ENCODE measurements around the gene SDHA. TPM values are rescaled to one million over a fixed set of nuclear protein-coding genes. Genes with fewer than 3 reads are reported as not detected.
"Not testable (repeated sequence)": the region's sequence is repeated elsewhere in the genome, so short reads cannot be mapped to it uniquely, and the experiment has no call there.

The SDHA gene
- total RNA-seq, 4 donors from 2014 or later = 86.0 to 150 (median 115) TPM

- H3K4me3 ChIP-seq = no peak overlapping the region
- no peak for TF ChIP-seq POLR2A (IDR thresholded peaks at IDR 0.05; ENCODE audit: low read depth)
- TF ChIP-seq EP300 (IDR thresholded peaks at IDR 0.05) = no peak
- TF ChIP-seq POLR2AphosphoS5 (IDR thresholded peaks at IDR 0.05) = no peak
- no peak for TF ChIP-seq CTCF (IDR thresholded peaks at IDR 0.05)
- H3K9me3 ChIP-seq = no peaks in the 10 kb centered on the region
- no peaks in the 10 kb centered on the region for H3K27me3 ChIP-seq
- H3K36me3 ChIP-seq = peaks cover 0 to 22% (median 4%) of the 10 kb centered on the region in 4 donors
- no peak for DNase-seq (ENCODE audit: extremely low spot score)
- H3K27ac ChIP-seq (replicated peaks in 1 of 4) = no peak overlapping the region
- H3K4me1 ChIP-seq = peaks cover 4 to 31% (median 24%) of the 10 kb centered on the region in 4 donors
- intact Hi-C loops (cut with DNase I) = no loop called here
- WGBS = 93% methylated on average over 12 of the region's 12 CpGs
Observed at GRCh38 chr5:213803-214395, 4.2 kb upstream of the SDHA start.

- Histone ChIP-seq H3K4me1 (peaks cover 10 to 42% (median 33%) of the 10 kb centered on the region in 4 donors), H3K36me3 (peaks cover 0 to 22% (median 4%) of the 10 kb centered on the region in 4 donors)
- intact Hi-C loops (cut with DNase I); DNase-seq (ENCODE audit: extremely low spot score); H3K27me3 ChIP-seq; H3K27ac ChIP-seq (replicated peaks in 1 of 4); H3K4me3 ChIP-seq; H3K9me3 ChIP-seq: not testable (repeated sequence)
- 75% methylated on average over 2 of the region's 2 CpGs for WGBS
Observed at GRCh38 chr5:215256-215655, 2.9 kb upstream of the SDHA start.

GRCh38 chr5:216076-216475, 2.0 kb upstream of the SDHA start:
- H3K9me3 ChIP-seq; H3K27ac ChIP-seq (replicated peaks in 1 of 4); DNase-seq (ENCODE audit: extremely low spot score); H3K4me3 ChIP-seq; intact Hi-C loops (cut with DNase I); H3K27me3 ChIP-seq: not testable (repeated sequence)
- WGBS = 85% methylated on average over 9 of the region's 10 CpGs
- Histone ChIP-seq H3K36me3 (peaks cover 0 to 22% (median 4%) of the 10 kb centered on the region in 4 donors), H3K4me1 (peaks cover 14 to 50% (median 41%) of the 10 kb centered on the region in 4 donors)

GRCh38 chr5:218457-219291, 554 bp downstream of the SDHA start:
- no peak for DNase-seq (ENCODE audit: extremely low spot score)
- peak overlapping the region; percentile 90 to 94 (median 92) for H3K27ac ChIP-seq (replicated peaks in 1 of 4)
- TF ChIP-seq POLR2A (IDR thresholded peaks at IDR 0.05; ENCODE audit: low read depth) = no peak
- TF ChIP-seq CTCF (IDR thresholded peaks at IDR 0.05) = peak in 1 of 3 experiments; percentile 9
- TF ChIP-seq POLR2AphosphoS5 (IDR thresholded peaks at IDR 0.05) = no peak
- TF ChIP-seq EP300 (IDR thresholded peaks at IDR 0.05) = no peak
- peaks cover 32 to 72% (median 65%) of the 10 kb centered on the region in 4 donors for H3K4me1 ChIP-seq
- under 1% methylated on average over 30 of the region's 73 CpGs for WGBS
- peaks cover 0 to 18% (median 4%) of the 10 kb centered on the region in 4 donors for H3K36me3 ChIP-seq
- intact Hi-C loops (cut with DNase I) = no loop called here
- peak overlapping the region; percentile 93 to 99 (median 96) for H3K4me3 ChIP-seq
- no peaks in the 10 kb centered on the region for H3K27me3 ChIP-seq
- no peaks in the 10 kb centered on the region for H3K9me3 ChIP-seq

GRCh38 chr5:219460-219863, 1.3 kb downstream of the SDHA start:
- H3K27me3 ChIP-seq = no peaks in the 10 kb centered on the region
- peak overlapping the region; percentile 46 to 94 (median 92) for H3K27ac ChIP-seq (replicated peaks in 1 of 4)
- peaks cover 39 to 69% (median 64%) of the 10 kb centered on the region in 4 donors for H3K4me1 ChIP-seq
- H3K9me3 ChIP-seq = no peaks in the 10 kb centered on the region
- peaks cover 7 to 18% (median 9%) of the 10 kb centered on the region in 4 donors for H3K36me3 ChIP-seq
- WGBS = 16% methylated on average over 9 of the region's 9 CpGs
- peak overlapping the region; percentile 93 to 99 (median 96) for H3K4me3 ChIP-seq
- DNase-seq (ENCODE audit: extremely low spot score) = no peak
- intact Hi-C loops (cut with DNase I) = no loop called here
- TF ChIP-seq EP300 (IDR thresholded peaks at IDR 0.05) (no peak), POLR2AphosphoS5 (IDR thresholded peaks at IDR 0.05) (no peak), CTCF (IDR thresholded peaks at IDR 0.05) (no peak), POLR2A (IDR thresholded peaks at IDR 0.05; ENCODE audit: low read depth) (no peak)

Measured in esophagus muscularis mucosa (tissue), 4 donors.